ENCODE data around the gene COL8A1. TPM values are rescaled to one million over a fixed set of nuclear protein-coding genes. Genes with fewer than 3 reads are reported as not detected.

The COL8A1 gene
- total and polyA plus RNA-seq, 2 donors (not counting 1 experiment from before 2014, with no cell fraction given): 0.12 TPM; not detected in 1

DNA sequence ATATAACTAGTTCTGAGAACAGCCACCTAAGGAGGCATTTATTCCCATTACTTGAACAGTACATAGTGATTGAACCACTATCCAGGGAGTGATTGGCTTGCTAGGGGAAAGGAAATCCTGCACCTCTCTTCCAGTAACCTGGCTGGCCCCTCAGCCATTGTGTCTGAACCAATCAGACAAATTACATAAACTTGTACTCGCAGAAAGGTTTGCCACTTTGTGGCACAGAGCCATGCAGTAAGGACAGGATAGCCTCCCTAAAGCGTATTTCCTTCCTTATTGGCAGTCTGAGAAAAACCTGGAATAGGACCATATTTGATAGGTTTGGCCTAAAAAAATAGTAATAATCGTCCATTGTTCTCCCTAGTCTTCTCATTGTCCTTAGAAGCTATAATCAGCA, 198.3 kb downstream of the COL8A1 start:
- ATAC-seq (ENCODE audit: low read depth) (no peak), DNase-seq (no peak)
- WGBS (ENCODE audit: insufficient coverage): no CpG with 5 or more reads among the region's 3 CpGs
- no peaks in the 10 kb centered on the region for H3K27me3 ChIP-seq (replicated peaks in 1 of 4; ENCODE audit: control extremely low read depth in 1 of 4, control insufficient read depth in 3 of 4, insufficient read depth in 4 of 4, low read length in 3 of 4)
- H2AFZ ChIP-seq (ENCODE audit: insufficient read depth, low read depth, low read length, poor library complexity, severe bottlenecking): no peak overlapping the region
- no peak overlapping the region for H3K4me3 ChIP-seq (ENCODE audit: control extremely low read depth in 1 of 5, extremely low read depth in 1 of 5, insufficient read depth in 1 of 5, low read depth in 2 of 5, low read length in 4 of 5)
- H3K36me3 ChIP-seq (replicated peaks in 1 of 2; ENCODE audit: control extremely low read depth in 1 of 2, control insufficient read depth in 1 of 2, extremely low read depth in 1 of 2, insufficient read depth in 2 of 2, low read length in 1 of 2): no peaks in the 10 kb centered on the region
- H4K20me1 ChIP-seq (ENCODE audit: control insufficient read depth, insufficient read depth, low read length, poor library complexity, severe bottlenecking): no peaks in the 10 kb centered on the region
- H3K27me3 Mint-ChIP-seq: no peaks in the 10 kb centered on the region
- ChIA-PET CTCF (interaction anchor here (2.1 kb wide), 1 partner anchor 417 kb away, joined by 11 read pairs; no protein-coding TSS in a partner anchor), POLR2A (no interaction called here)
- intact Hi-C loops (cut with micrococcal nuclease): no loop called here
- H3K9me3 ChIP-seq (ENCODE audit: control extremely low read depth in 1 of 3, control insufficient read depth in 2 of 3, insufficient read depth in 1 of 3, low read length in 2 of 3): no peaks in the 10 kb centered on the region
- no peaks in the 10 kb centered on the region for H3K9me3 Mint-ChIP-seq (ENCODE audit: insufficient read depth)
- no peak for TF ChIP-seq EZH2 (IDR thresholded peaks at IDR 0.05; ENCODE audit: borderline replicate concordance, insufficient read depth, low read depth, low read length, poor library complexity, severe bottlenecking)
- TF ChIP-seq, protein P1, sequence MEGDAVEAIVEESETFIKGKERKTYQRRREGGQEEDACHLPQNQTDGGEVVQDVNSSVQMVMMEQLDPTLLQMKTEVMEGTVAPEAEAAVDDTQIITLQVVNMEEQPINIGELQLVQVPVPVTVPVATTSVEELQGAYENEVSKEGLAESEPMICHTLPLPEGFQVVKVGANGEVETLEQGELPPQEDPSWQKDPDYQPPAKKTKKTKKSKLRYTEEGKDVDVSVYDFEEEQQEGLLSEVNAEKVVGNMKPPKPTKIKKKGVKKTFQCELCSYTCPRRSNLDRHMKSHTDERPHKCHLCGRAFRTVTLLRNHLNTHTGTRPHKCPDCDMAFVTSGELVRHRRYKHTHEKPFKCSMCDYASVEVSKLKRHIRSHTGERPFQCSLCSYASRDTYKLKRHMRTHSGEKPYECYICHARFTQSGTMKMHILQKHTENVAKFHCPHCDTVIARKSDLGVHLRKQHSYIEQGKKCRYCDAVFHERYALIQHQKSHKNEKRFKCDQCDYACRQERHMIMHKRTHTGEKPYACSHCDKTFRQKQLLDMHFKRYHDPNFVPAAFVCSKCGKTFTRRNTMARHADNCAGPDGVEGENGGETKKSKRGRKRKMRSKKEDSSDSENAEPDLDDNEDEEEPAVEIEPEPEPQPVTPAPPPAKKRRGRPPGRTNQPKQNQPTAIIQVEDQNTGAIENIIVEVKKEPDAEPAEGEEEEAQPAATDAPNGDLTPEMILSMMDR (IDR thresholded peaks at IDR 0.05): no peak
- H3K4me1 Mint-ChIP-seq: no peaks in the 10 kb centered on the region
- H3K4me2 ChIP-seq (replicated peaks; ENCODE audit: low read depth, low read length, poor library complexity, severe bottlenecking): no peak overlapping the region
- peaks cover 21% of the 10 kb centered on the region for H3K79me2 ChIP-seq (ENCODE audit: control insufficient read depth, insufficient read depth, low read length)
- H3K27ac ChIP-seq (ENCODE audit: low read length in 2 of 2): no peak overlapping the region
- no peaks in the 10 kb centered on the region for H3K4me1 ChIP-seq (ENCODE audit: control insufficient read depth in 2 of 2, insufficient read depth in 2 of 2, low read length in 2 of 2)
- no peak overlapping the region for H3K27ac Mint-ChIP-seq
- no peak overlapping the region for H3K9ac ChIP-seq (ENCODE audit: low read length)
- no peak overlapping the region for H3K4me3 Mint-ChIP-seq

DNA sequence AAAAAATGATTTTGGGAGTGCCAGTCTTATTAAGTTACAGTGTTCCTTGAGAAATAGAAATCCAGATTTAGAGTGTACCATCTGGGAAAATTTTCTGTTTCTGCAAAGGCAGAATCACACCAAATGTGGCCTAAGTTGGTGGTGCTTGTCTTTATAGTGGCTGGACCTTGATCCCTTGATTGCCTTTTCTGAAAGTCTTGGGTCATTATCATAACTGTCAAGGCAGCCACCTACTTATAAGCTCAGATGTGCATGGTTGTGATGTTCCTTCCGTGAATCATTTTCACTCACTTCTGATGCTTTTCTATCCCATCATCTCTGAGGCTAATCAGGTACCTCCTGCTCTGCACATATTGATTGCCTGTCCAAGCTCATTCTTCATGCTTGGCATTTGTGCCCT, 199.3 kb downstream of the COL8A1 start:
- WGBS (ENCODE audit: insufficient coverage): 100% methylated on average over 1 of the region's 1 CpG
- H3K27ac Mint-ChIP-seq: no peak overlapping the region
- no peak overlapping the region for H2AFZ ChIP-seq (ENCODE audit: insufficient read depth, low read depth, low read length, poor library complexity, severe bottlenecking)
- no peak overlapping the region for H3K27ac ChIP-seq (ENCODE audit: low read length in 2 of 2)
- H3K4me2 ChIP-seq (replicated peaks; ENCODE audit: low read depth, low read length, poor library complexity, severe bottlenecking): no peak overlapping the region
- ATAC-seq (ENCODE audit: low read depth) (no peak), DNase-seq (no peak)
- CTCF ChIA-PET: interaction anchor here (2.1 kb wide), 1 partner anchor 416 kb away, joined by 11 read pairs; no protein-coding TSS in a partner anchor
- H3K4me3 ChIP-seq (ENCODE audit: control extremely low read depth in 1 of 5, extremely low read depth in 1 of 5, insufficient read depth in 1 of 5, low read depth in 2 of 5, low read length in 4 of 5): no peak overlapping the region
- no peaks in the 10 kb centered on the region for H3K27me3 Mint-ChIP-seq
- POLR2A ChIA-PET: no interaction called here
- no peaks in the 10 kb centered on the region for H4K20me1 ChIP-seq (ENCODE audit: control insufficient read depth, insufficient read depth, low read length, poor library complexity, severe bottlenecking)
- no peak overlapping the region for H3K9ac ChIP-seq (ENCODE audit: low read length)
- H3K4me1 Mint-ChIP-seq: no peaks in the 10 kb centered on the region
- intact Hi-C loops (cut with micrococcal nuclease): no loop called here
- H3K9me3 Mint-ChIP-seq (ENCODE audit: insufficient read depth): no peaks in the 10 kb centered on the region
- no peak for TF ChIP-seq EZH2 (IDR thresholded peaks at IDR 0.05; ENCODE audit: borderline replicate concordance, insufficient read depth, low read depth, low read length, poor library complexity, severe bottlenecking)
- TF ChIP-seq, protein P1 (IDR thresholded peaks at IDR 0.05): no peak
- no peaks in the 10 kb centered on the region for H3K9me3 ChIP-seq (ENCODE audit: control extremely low read depth in 1 of 3, control insufficient read depth in 2 of 3, insufficient read depth in 1 of 3, low read length in 2 of 3)
- H3K27me3 ChIP-seq (replicated peaks in 1 of 4; ENCODE audit: control extremely low read depth in 1 of 4, control insufficient read depth in 3 of 4, insufficient read depth in 4 of 4, low read length in 3 of 4): no peaks in the 10 kb centered on the region
- H3K4me1 ChIP-seq (ENCODE audit: control insufficient read depth in 2 of 2, insufficient read depth in 2 of 2, low read length in 2 of 2): no peaks in the 10 kb centered on the region
- no peaks in the 10 kb centered on the region for H3K36me3 ChIP-seq (replicated peaks in 1 of 2; ENCODE audit: control extremely low read depth in 1 of 2, control insufficient read depth in 1 of 2, extremely low read depth in 1 of 2, insufficient read depth in 2 of 2, low read length in 1 of 2)
- H3K4me3 Mint-ChIP-seq: no peak overlapping the region
- peaks cover 19% of the 10 kb centered on the region for H3K79me2 ChIP-seq (ENCODE audit: control insufficient read depth, insufficient read depth, low read length)
